Osteoblast (primary cell): ENCODE results near the gene NCF2. TPM values are rescaled to one million over a fixed set of nuclear protein-coding genes. Genes with fewer than 3 reads are reported as not detected.
"Not testable (repeated sequence)": the region's sequence is repeated elsewhere in the genome, so short reads cannot be mapped to it uniquely, and the experiment has no call there.

Source experiments
- DNase-seq: peaks from one replicate; pipeline ENCODE4 v3.0.0; 2011; ENCODE audit warnings: low spot score, mixed read lengths; ENCODE audit not compliant: insufficient read length; ENCODE audit errors: missing footprints
- H2AFZ ChIP-seq: 2 replicates; pipeline ENCODE4 v1.6.0; 2011; ENCODE audit warnings: mild to moderate bottlenecking, low read length
- H3K27ac ChIP-seq: 2 replicates; pipeline ENCODE4 v1.5.1; 2011; ENCODE audit warnings: mild to moderate bottlenecking, low read depth, low read length, moderate library complexity
- H3K27me3 ChIP-seq: 2 replicates; pipeline ENCODE4 v1.6.0; 2012; ENCODE audit warnings: mild to moderate bottlenecking, control low read depth, inconsistent platforms, low read length, moderate library complexity; ENCODE audit not compliant: insufficient read depth
- H3K36me3 ChIP-seq: 2 replicates; pipeline ENCODE4 v1.5.1; 2011; ENCODE audit warnings: mild to moderate bottlenecking, low read length, control low read depth, moderate library complexity; ENCODE audit not compliant: insufficient read depth
- H3K4me1 ChIP-seq: 2 replicates; pipeline ENCODE4 v1.5.1; 2011; ENCODE audit warnings: mild to moderate bottlenecking, low read length, control low read depth, moderate library complexity; ENCODE audit not compliant: insufficient read depth
- H3K4me2 ChIP-seq: 2 replicates; pipeline ENCODE4 v1.6.0; 2011; ENCODE audit warnings: mild to moderate bottlenecking, low read length; ENCODE audit not compliant: insufficient read depth
- H3K4me3 ChIP-seq: fragments of 200-600 bp; sonication (generic); 3 replicates; pipeline ENCODE4 v1.5.1; 2012; ENCODE audit warnings: mild to moderate bottlenecking, low read length, inconsistent platforms; ENCODE audit not compliant: insufficient read depth
- H3K79me2 ChIP-seq: 2 replicates; pipeline ENCODE4 v1.6.0; 2012; ENCODE audit warnings: mild to moderate bottlenecking, low read length, control low read depth, inconsistent platforms; ENCODE audit not compliant: insufficient read depth
- H3K9me3 ChIP-seq: 2 replicates; pipeline ENCODE4 v1.5.1; 2011; ENCODE audit warnings: low read depth, low read length, control low read depth
- H4K20me1 ChIP-seq: 2 replicates; pipeline ENCODE4 v1.6.0; 2012; ENCODE audit warnings: mild to moderate bottlenecking, low read length, control low read depth; ENCODE audit not compliant: insufficient read depth
- total RNA-seq: library from RNA; depleted of rRNA; stranded (reverse); fragments of >200 nt; gene quantifications from 2 replicates; pipeline ENCODE4 v1.2.3, GENCODE V29; 2012
- TF ChIP-seq, protein P1 (sequence below): IDR thresholded peaks from 2 replicates; pipeline ENCODE4 v1.5.1; 2011; ENCODE audit warnings: mild to moderate bottlenecking, low read depth, low read length, moderate library complexity; ENCODE audit errors: extremely low read depth

Gene NCF2
- total RNA-seq, 1 donor: 2.2 TPM

- Histone ChIP-seq H3K9me3 (no peaks in the 10 kb centered on the region), H3K4me3 (no peak overlapping the region), H3K36me3 (peaks cover 10% of the 10 kb centered on the region), H4K20me1 (no peaks in the 10 kb centered on the region), H3K4me1 (peaks cover 8% of the 10 kb centered on the region), H3K27me3 (no peaks in the 10 kb centered on the region), H2AFZ (no peak overlapping the region), H3K4me2 (no peak overlapping the region), H3K27ac (no peak overlapping the region), H3K79me2 (no peaks in the 10 kb centered on the region)
- TF ChIP-seq, protein P1, sequence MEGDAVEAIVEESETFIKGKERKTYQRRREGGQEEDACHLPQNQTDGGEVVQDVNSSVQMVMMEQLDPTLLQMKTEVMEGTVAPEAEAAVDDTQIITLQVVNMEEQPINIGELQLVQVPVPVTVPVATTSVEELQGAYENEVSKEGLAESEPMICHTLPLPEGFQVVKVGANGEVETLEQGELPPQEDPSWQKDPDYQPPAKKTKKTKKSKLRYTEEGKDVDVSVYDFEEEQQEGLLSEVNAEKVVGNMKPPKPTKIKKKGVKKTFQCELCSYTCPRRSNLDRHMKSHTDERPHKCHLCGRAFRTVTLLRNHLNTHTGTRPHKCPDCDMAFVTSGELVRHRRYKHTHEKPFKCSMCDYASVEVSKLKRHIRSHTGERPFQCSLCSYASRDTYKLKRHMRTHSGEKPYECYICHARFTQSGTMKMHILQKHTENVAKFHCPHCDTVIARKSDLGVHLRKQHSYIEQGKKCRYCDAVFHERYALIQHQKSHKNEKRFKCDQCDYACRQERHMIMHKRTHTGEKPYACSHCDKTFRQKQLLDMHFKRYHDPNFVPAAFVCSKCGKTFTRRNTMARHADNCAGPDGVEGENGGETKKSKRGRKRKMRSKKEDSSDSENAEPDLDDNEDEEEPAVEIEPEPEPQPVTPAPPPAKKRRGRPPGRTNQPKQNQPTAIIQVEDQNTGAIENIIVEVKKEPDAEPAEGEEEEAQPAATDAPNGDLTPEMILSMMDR: no peak
- DNase-seq: no peak
Observed at GRCh38 chr1:183620311-183620710, 30.1 kb upstream of the NCF2 start.

- H4K20me1 ChIP-seq: no peaks in the 10 kb centered on the region
- no peak overlapping the region for H3K27ac ChIP-seq
- no peaks in the 10 kb centered on the region for H3K27me3 ChIP-seq
- H2AFZ ChIP-seq: no peak overlapping the region
- H3K9me3 ChIP-seq: no peaks in the 10 kb centered on the region
- H3K4me2 ChIP-seq: no peak overlapping the region
- peaks cover 4% of the 10 kb centered on the region for H3K36me3 ChIP-seq
- H3K4me3 ChIP-seq: no peak overlapping the region
- H3K79me2 ChIP-seq: no peaks in the 10 kb centered on the region
- peaks cover 8% of the 10 kb centered on the region for H3K4me1 ChIP-seq
- TF ChIP-seq, protein P1: no peak
- DNase-seq: no peak
Observed at GRCh38 chr1:183619781-183620180, 29.5 kb upstream of the NCF2 start.

- H2AFZ ChIP-seq, H4K20me1 ChIP-seq, H3K27ac ChIP-seq, H3K4me3 ChIP-seq, H3K4me2 ChIP-seq, H3K4me1 ChIP-seq, H3K36me3 ChIP-seq, H3K27me3 ChIP-seq, H3K79me2 ChIP-seq, H3K9me3 ChIP-seq, DNase-seq: not testable (repeated sequence)
Observed at GRCh38 chr1:183618202-183618601, 27.9 kb upstream of the NCF2 start.

- H3K36me3 ChIP-seq, H3K27ac ChIP-seq, H4K20me1 ChIP-seq, H2AFZ ChIP-seq, H3K9me3 ChIP-seq, H3K27me3 ChIP-seq, H3K79me2 ChIP-seq, H3K4me3 ChIP-seq, H3K4me2 ChIP-seq, DNase-seq: not testable (repeated sequence)
- H3K4me1 ChIP-seq: peaks cover 22% of the 10 kb centered on the region
Observed at GRCh38 chr1:183612975-183613374, 22.7 kb upstream of the NCF2 start.

- H3K27ac ChIP-seq: no peak overlapping the region
- H3K4me1 ChIP-seq: peaks cover 22% of the 10 kb centered on the region
- no peak overlapping the region for H3K4me3 ChIP-seq
- no peaks in the 10 kb centered on the region for H3K36me3 ChIP-seq
- no peaks in the 10 kb centered on the region for H3K27me3 ChIP-seq
- no peak overlapping the region for H3K4me2 ChIP-seq
- H3K9me3 ChIP-seq: no peaks in the 10 kb centered on the region
- TF ChIP-seq, protein P1: no peak
- no peaks in the 10 kb centered on the region for H3K79me2 ChIP-seq
- H2AFZ ChIP-seq: no peak overlapping the region
- no peaks in the 10 kb centered on the region for H4K20me1 ChIP-seq
- no peak for DNase-seq
Observed at GRCh38 chr1:183612407-183612806, 22.1 kb upstream of the NCF2 start.
